Upper lobe of left lung (tissue), 4 donors: ENCODE results near the gene CDH13.

Source experiments
- POLR2A ChIP-seq, 4 donors: fragments of 450-650 bp; IDR thresholded peaks; one replicate each; pipeline ENCODE4 v1.5.1; 2016 to 2017; ENCODE audit warnings: antibody characterized with exemption in 4 of 4, mild to moderate bottlenecking in 2 of 4
- POLR2AphosphoS5 ChIP-seq, 2 donors: sonication (generic); formaldehyde crosslinking; IDR thresholded peaks; one replicate each; pipeline ENCODE4 v1.5.1; 2017; ENCODE audit warnings: antibody characterized with exemption in 2 of 2
- TF ChIP-seq, protein P1 (sequence below), 6 experiments: fragments of 450-650 bp in 4 of 6; fragments of 200-600 bp in 2 of 6; sonication (generic) in 2 of 6; IDR thresholded peaks; one replicate each; pipeline ENCODE4 v1.5.1; 2016 to 2019; ENCODE audit warnings: antibody characterized with exemption in 6 of 6

- TF ChIP-seq, protein P1, sequence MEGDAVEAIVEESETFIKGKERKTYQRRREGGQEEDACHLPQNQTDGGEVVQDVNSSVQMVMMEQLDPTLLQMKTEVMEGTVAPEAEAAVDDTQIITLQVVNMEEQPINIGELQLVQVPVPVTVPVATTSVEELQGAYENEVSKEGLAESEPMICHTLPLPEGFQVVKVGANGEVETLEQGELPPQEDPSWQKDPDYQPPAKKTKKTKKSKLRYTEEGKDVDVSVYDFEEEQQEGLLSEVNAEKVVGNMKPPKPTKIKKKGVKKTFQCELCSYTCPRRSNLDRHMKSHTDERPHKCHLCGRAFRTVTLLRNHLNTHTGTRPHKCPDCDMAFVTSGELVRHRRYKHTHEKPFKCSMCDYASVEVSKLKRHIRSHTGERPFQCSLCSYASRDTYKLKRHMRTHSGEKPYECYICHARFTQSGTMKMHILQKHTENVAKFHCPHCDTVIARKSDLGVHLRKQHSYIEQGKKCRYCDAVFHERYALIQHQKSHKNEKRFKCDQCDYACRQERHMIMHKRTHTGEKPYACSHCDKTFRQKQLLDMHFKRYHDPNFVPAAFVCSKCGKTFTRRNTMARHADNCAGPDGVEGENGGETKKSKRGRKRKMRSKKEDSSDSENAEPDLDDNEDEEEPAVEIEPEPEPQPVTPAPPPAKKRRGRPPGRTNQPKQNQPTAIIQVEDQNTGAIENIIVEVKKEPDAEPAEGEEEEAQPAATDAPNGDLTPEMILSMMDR (IDR thresholded peaks at IDR 0.05): no peak
- TF ChIP-seq POLR2A (IDR thresholded peaks at IDR 0.05): no peak
- no peak for TF ChIP-seq POLR2AphosphoS5 (IDR thresholded peaks at IDR 0.05)
These were observed 977.2 kb downstream of the CDH13 start for GRCh38 chr16:83603723-83604570.
